ENCODE data around the gene ZNF438.

The ZNF438 gene

GRCh38 chr10:30928742-30929141, 102.9 kb downstream of the ZNF438 start:
- no peak for TF ChIP-seq CTCF (conservative IDR thresholded peaks at IDR 0.05; ENCODE audit: low read depth, low read length)
- H3K4me3 ChIP-seq (ENCODE audit: low read depth, low read length), result no peak overlapping the region
- DNase-seq (ENCODE audit: low read depth), result no peak

GRCh38 chr10:30918651-30919050, 113.0 kb downstream of the ZNF438 start:
- DNase-seq (ENCODE audit: low read depth), result no peak
- no peak for TF ChIP-seq CTCF (conservative IDR thresholded peaks at IDR 0.05; ENCODE audit: low read depth, low read length)

GRCh38 chr10:30917789-30918188, 113.9 kb downstream of the ZNF438 start:
- DNase-seq (ENCODE audit: low read depth), result no peak
- no peak overlapping the region for H3K4me3 ChIP-seq (ENCODE audit: low read depth, low read length)
- no peak for TF ChIP-seq CTCF (conservative IDR thresholded peaks at IDR 0.05; ENCODE audit: low read depth, low read length)

More at GRCh38 chr10:30918651-30919050, 113.0 kb downstream of the ZNF438 start:
- no peak overlapping the region for H3K4me3 ChIP-seq (ENCODE audit: low read depth, low read length)

GRCh38 chr10:30917067-30917466, 114.6 kb downstream of the ZNF438 start:
- H3K4me3 ChIP-seq (ENCODE audit: low read depth, low read length), result no peak overlapping the region
- DNase-seq (ENCODE audit: low read depth), result no peak
- no peak for TF ChIP-seq CTCF (conservative IDR thresholded peaks at IDR 0.05; ENCODE audit: low read depth, low read length)

- peak; percentile 78 for DNase-seq (ENCODE audit: low read depth)
- H3K4me3 ChIP-seq (ENCODE audit: low read depth, low read length), result no peak overlapping the region
- TF ChIP-seq CTCF (conservative IDR thresholded peaks at IDR 0.05; ENCODE audit: low read depth, low read length), result no peak
These were observed 116.5 kb downstream of the ZNF438 start for GRCh38 chr10:30915146-30915545.

- no peak for TF ChIP-seq CTCF (conservative IDR thresholded peaks at IDR 0.05; ENCODE audit: low read depth, low read length)
- H3K4me3 ChIP-seq (ENCODE audit: low read depth, low read length), result no peak overlapping the region
- no peak for DNase-seq (ENCODE audit: low read depth)
These were observed 120.3 kb downstream of the ZNF438 start for GRCh38 chr10:30911303-30911863.

- TF ChIP-seq CTCF (conservative IDR thresholded peaks at IDR 0.05; ENCODE audit: low read depth, low read length), result no peak
These were observed 128.1 kb downstream of the ZNF438 start for GRCh38 chr10:30903397-30904138.

More at GRCh38 chr10:30903397-30904138, 128.1 kb downstream of the ZNF438 start:
- no peak for DNase-seq (ENCODE audit: low read depth)
- no peak overlapping the region for H3K4me3 ChIP-seq (ENCODE audit: low read depth, low read length)
